ENCODE measurements around the gene PCDHB13.
"Not testable (repeated sequence)": the region's sequence is repeated elsewhere in the genome, so short reads cannot be mapped to it uniquely, and the experiment has no call there.

The PCDHB13 gene

GRCh38 chr5:141213656-141214339 is at the start of gene PCDHB13:
PCDHB13 (plus strand) TSS chr5:141213919; CDS start chr5:141214124, 205 bp downstream.
- DNase-seq, result peak; percentile 54
- H2AFZ ChIP-seq (ENCODE audit: low read depth, low read length); H3K9ac ChIP-seq (ENCODE audit: low read depth, low read length); H3K4me2 ChIP-seq (ENCODE audit: insufficient read depth, low read length); H4K20me1 ChIP-seq (ENCODE audit: insufficient read depth, low read length); H3K4me3 ChIP-seq (ENCODE audit: low read depth in 1 of 2, low read length in 2 of 2); H3K36me3 ChIP-seq (ENCODE audit: insufficient read depth, low read length); H3K9me3 ChIP-seq (ENCODE audit: insufficient read depth, low read length, severe bottlenecking); H3K4me1 ChIP-seq (ENCODE audit: insufficient read depth, low read length); H3K79me2 ChIP-seq (ENCODE audit: insufficient read depth, low read length); H3K27ac ChIP-seq (ENCODE audit: low read length); H3K27me3 ChIP-seq (ENCODE audit: insufficient read depth, low read length, poor library complexity): not testable (repeated sequence)
- peak; percentile 73 for ATAC-seq (ENCODE audit: insufficient read depth, low read depth)
- peak; percentile 61 for TF ChIP-seq CTCF (IDR thresholded peaks at IDR 0.05; ENCODE audit: borderline replicate concordance, extremely low read depth, low read length, poor library complexity, severe bottlenecking)

- Histone ChIP-seq H3K9me3 (ENCODE audit: insufficient read depth, low read length, severe bottlenecking) (no peaks in the 10 kb centered on the region), H3K4me1 (ENCODE audit: insufficient read depth, low read length) (no peaks in the 10 kb centered on the region), H4K20me1 (ENCODE audit: insufficient read depth, low read length) (no peaks in the 10 kb centered on the region), H3K79me2 (ENCODE audit: insufficient read depth, low read length) (no peaks in the 10 kb centered on the region), H2AFZ (ENCODE audit: low read depth, low read length) (peak within 1 kb of the TSS; percentile 42; the same call in 1 of the 2 replicates), H3K9ac (ENCODE audit: low read depth, low read length) (no peak within 1 kb of the TSS), H3K27ac (ENCODE audit: low read length) (no peak within 1 kb of the TSS), H3K4me3 (ENCODE audit: low read depth in 1 of 2, low read length in 2 of 2) (no peak within 1 kb of the TSS), H3K27me3 (ENCODE audit: insufficient read depth, low read length, poor library complexity) (peaks cover 8% of the 10 kb centered on the region), H3K36me3 (ENCODE audit: insufficient read depth, low read length) (no peaks in the 10 kb centered on the region), H3K4me2 (ENCODE audit: insufficient read depth, low read length) (no peak within 1 kb of the TSS)
- TF ChIP-seq CTCF (IDR thresholded peaks at IDR 0.05; ENCODE audit: borderline replicate concordance, extremely low read depth, low read length, poor library complexity, severe bottlenecking) (peak; percentile 73), EZH2 (IDR thresholded peaks at IDR 0.05; ENCODE audit: borderline replicate concordance, low read depth, low read length, severe bottlenecking) (no peak)
- ATAC-seq (ENCODE audit: insufficient read depth, low read depth) (no peak), DNase-seq (peak; percentile 42)
Observed at GRCh38 chr5:141172381-141173204, 41.1 kb upstream of the PCDHB13 start, which contains the start of gene PCDHB7. PCDHB7 (plus strand) TSS chr5:141172644; CDS start chr5:141172836, 192 bp downstream.

- not testable (repeated sequence) for H3K79me2 ChIP-seq (ENCODE audit: insufficient read depth, low read length); DNase-seq; ATAC-seq (ENCODE audit: insufficient read depth, low read depth); H3K4me1 ChIP-seq (ENCODE audit: insufficient read depth, low read length); H3K27me3 ChIP-seq (ENCODE audit: insufficient read depth, low read length, poor library complexity); H3K4me3 ChIP-seq (ENCODE audit: low read depth in 1 of 2, low read length in 2 of 2); H3K9ac ChIP-seq (ENCODE audit: low read depth, low read length); H3K4me2 ChIP-seq (ENCODE audit: insufficient read depth, low read length); H3K27ac ChIP-seq (ENCODE audit: low read length); H2AFZ ChIP-seq (ENCODE audit: low read depth, low read length); H4K20me1 ChIP-seq (ENCODE audit: insufficient read depth, low read length); H3K9me3 ChIP-seq (ENCODE audit: insufficient read depth, low read length, severe bottlenecking); H3K36me3 ChIP-seq (ENCODE audit: insufficient read depth, low read length)
Observed at GRCh38 chr5:141174291-141175104, 39.2 kb upstream of the PCDHB13 start.
